ENCODE data around the gene NTNG2. TPM values are rescaled to one million over a fixed set of nuclear protein-coding genes. Genes with fewer than 3 reads are reported as not detected.
A peak's percentile ranks its signal among the peaks of the same experiment; 100 is the strongest.

NTNG2 gene
- total RNA-seq, 1 donor from 2014 or later: 0.42 TPM

DNA sequence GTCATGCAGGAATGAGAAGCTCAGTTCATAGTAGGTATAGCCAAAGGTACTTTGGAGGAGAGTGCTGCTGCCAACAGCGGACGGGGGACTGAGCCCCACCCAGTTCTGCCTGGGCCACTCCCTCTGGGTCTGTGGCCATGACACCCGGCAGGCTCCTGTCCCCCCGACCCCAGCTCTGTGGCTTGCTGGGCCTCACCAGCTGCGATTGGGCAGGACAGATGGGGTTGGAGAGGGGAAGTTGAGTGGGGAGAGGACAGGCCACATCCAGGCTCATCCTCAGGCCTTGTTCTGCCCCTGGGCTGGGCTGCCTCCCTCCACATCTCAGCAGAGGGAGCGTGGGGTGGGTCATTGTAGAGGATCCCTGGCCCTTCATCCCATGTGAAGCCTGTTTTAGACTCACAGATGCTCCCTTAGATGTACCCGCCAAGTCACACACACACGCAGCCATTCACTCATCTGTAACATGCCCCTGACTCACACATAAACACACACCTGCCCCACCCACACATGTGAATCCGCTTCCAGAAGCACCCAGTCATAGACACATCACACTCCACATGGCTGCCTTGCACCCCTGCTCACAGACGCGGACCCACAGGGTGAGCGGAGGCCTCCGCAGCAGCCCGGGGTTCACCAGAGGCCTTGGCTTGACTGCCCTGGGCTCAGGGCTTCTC lies 48.8 kb downstream of the NTNG2 start:
- peak; percentile 66 for DNase-seq (ENCODE audit: low read depth)
- TF ChIP-seq, protein P1, sequence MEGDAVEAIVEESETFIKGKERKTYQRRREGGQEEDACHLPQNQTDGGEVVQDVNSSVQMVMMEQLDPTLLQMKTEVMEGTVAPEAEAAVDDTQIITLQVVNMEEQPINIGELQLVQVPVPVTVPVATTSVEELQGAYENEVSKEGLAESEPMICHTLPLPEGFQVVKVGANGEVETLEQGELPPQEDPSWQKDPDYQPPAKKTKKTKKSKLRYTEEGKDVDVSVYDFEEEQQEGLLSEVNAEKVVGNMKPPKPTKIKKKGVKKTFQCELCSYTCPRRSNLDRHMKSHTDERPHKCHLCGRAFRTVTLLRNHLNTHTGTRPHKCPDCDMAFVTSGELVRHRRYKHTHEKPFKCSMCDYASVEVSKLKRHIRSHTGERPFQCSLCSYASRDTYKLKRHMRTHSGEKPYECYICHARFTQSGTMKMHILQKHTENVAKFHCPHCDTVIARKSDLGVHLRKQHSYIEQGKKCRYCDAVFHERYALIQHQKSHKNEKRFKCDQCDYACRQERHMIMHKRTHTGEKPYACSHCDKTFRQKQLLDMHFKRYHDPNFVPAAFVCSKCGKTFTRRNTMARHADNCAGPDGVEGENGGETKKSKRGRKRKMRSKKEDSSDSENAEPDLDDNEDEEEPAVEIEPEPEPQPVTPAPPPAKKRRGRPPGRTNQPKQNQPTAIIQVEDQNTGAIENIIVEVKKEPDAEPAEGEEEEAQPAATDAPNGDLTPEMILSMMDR (IDR thresholded peaks at IDR 0.05; ENCODE audit: insufficient read depth, low read length, poor library complexity, severe bottlenecking): no peak
- Histone ChIP-seq H3K27me3 (ENCODE audit: control insufficient read depth, insufficient read depth, low read length) (peaks cover 10% of the 10 kb centered on the region), H3K36me3 (ENCODE audit: control insufficient read depth, insufficient read depth, low read length) (no peaks in the 10 kb centered on the region), H3K4me3 (ENCODE audit: low read depth, low read length) (no peak overlapping the region)

DNA sequence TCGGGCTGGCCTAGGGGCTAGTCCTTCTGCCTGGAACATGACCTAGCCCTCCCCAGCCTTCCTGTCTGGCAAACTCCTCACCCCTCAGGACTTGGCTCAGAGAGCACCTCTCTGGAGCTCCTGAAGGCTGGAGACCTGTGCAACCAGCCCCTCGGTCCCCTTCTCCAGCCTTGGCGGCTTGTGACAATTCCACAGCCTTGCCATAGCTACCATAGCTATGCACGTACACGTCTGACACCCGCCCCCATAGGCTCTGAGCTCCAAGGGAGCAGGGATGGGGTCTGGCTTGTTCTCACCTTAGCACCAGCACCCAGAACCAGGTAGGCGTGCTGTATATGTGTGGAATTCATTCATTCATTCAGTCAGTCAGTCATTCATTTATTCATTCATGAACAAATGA lies 49.7 kb downstream of the NTNG2 start:
- TF ChIP-seq, protein P1 (IDR thresholded peaks at IDR 0.05; ENCODE audit: insufficient read depth, low read length, poor library complexity, severe bottlenecking): no peak
- Histone ChIP-seq H3K4me3 (ENCODE audit: low read depth, low read length) (no peak overlapping the region), H3K36me3 (ENCODE audit: control insufficient read depth, insufficient read depth, low read length) (no peaks in the 10 kb centered on the region), H3K27me3 (ENCODE audit: control insufficient read depth, insufficient read depth, low read length) (peaks cover 10% of the 10 kb centered on the region)
- DNase-seq (ENCODE audit: low read depth): no peak

DNA sequence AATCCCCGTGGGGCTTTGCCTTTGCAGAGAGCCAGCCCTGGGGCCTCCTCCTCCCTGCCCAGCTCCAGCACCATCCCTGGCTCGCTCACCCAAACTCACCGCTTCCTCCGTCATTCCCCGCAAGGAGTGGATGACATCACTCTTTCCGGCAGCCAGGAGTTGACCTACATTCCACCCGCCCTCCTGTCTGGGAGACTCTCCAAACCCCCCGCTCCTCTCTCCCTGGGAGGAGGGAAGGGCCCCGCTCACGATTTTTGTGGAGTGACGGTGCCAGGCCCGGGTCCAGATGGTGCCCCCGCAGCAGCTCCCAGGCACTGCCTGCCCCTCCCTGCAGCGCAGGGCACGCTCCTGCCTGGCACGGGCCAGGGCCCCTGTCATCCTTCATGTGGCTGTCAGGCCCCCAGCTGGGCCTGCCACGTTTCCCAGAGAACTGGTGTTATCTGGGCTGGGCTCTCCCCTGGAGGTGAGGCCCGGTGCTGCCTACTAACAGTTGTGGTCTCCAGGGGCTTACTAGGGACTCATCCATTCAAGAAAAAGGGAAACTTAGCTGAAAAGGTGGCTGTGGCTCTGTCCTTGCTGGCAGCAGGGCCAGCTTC lies 52.3 kb downstream of the NTNG2 start:
- TF ChIP-seq, protein P1 (IDR thresholded peaks at IDR 0.05; ENCODE audit: insufficient read depth, low read length, poor library complexity, severe bottlenecking): peak; percentile 8
- peak; percentile 71 for DNase-seq (ENCODE audit: low read depth)
- no peaks in the 10 kb centered on the region for H3K36me3 ChIP-seq (ENCODE audit: control insufficient read depth, insufficient read depth, low read length)
- no peak overlapping the region for H3K4me3 ChIP-seq (ENCODE audit: low read depth, low read length)
- H3K27me3 ChIP-seq (ENCODE audit: control insufficient read depth, insufficient read depth, low read length): peaks cover 3% of the 10 kb centered on the region

DNA sequence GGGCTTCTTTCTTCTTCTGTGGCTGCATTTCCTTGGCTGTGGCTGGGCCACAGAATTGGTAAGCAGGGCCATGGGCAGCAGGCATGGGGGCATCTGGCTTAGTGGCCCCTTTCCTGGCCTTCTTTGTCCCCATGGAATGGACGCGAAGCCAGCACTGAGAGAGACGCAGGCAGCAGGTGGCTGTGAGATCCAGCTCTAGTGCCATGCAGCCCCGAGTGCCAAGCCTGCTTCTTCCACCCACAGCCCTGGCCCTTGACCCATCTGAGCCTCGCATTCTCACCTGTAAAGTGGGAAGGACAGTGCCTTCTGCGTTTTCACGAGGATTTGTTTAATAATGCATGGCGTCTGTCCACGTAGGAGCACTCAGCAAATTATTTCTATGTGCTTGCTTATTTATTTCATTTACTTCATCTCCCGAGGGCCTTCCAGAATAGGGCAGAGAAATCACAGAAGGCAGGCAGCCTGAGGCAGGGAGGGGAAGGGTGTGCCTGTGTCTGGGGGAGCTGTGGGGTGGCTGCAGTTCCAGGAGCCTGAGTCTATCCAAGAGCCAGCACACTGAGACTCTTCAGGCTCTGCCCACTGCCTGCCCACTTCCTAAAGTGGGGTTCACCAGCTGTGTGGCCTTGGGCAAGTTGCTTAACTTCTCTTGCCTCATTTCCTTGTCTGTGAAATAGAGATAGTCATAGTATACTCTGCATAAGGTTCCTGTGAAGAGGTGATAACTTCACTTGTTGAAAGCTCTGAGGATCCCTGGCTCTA lies 55.2 kb downstream of the NTNG2 start:
- Histone ChIP-seq H3K4me3 (ENCODE audit: low read depth, low read length) (no peak overlapping the region), H3K36me3 (ENCODE audit: control insufficient read depth, insufficient read depth, low read length) (no peaks in the 10 kb centered on the region), H3K27me3 (ENCODE audit: control insufficient read depth, insufficient read depth, low read length) (peaks cover 6% of the 10 kb centered on the region)
- DNase-seq (ENCODE audit: low read depth): no peak
- TF ChIP-seq, protein P1 (IDR thresholded peaks at IDR 0.05; ENCODE audit: insufficient read depth, low read length, poor library complexity, severe bottlenecking): no peak

DNA sequence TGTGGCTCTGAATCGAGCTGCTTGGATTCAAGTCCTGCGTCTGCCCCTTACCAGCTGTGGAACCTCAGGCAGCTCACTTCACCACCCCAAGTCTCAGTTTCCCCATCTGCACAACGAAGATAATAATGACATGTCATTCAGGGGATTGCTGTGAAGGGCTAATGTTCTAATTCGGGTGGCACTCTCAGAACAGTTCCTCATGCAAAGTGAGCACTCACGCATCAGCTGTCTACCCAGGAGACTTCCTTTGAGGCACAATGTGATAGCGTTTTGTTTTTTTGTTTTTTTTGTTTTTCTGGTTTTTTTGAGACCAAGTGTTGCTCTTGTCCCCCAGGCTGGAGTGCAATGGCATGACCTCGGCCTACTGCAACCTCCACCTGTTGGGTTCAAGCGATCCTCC lies 56.4 kb downstream of the NTNG2 start:
- H3K27me3 ChIP-seq (ENCODE audit: control insufficient read depth, insufficient read depth, low read length): peaks cover 16% of the 10 kb centered on the region
- no peak overlapping the region for H3K4me3 ChIP-seq (ENCODE audit: low read depth, low read length)
- no peaks in the 10 kb centered on the region for H3K36me3 ChIP-seq (ENCODE audit: control insufficient read depth, insufficient read depth, low read length)
- TF ChIP-seq, protein P1 (IDR thresholded peaks at IDR 0.05; ENCODE audit: insufficient read depth, low read length, poor library complexity, severe bottlenecking): no peak
- DNase-seq (ENCODE audit: low read depth): no peak
